DND-41 (cell line): ENCODE measurements around the gene MYCN.
A peak's percentile ranks its signal among the peaks of the same experiment; 100 is the strongest.

ENCODE experiments used
- ATAC-seq: fragments of 200-7000 bp; cut with Tn5 transposase; 3 replicates; pipeline ENCODE4 v1.9.1; 2021; ENCODE audit warnings: low read depth; ENCODE audit not compliant: insufficient read depth
- DNase-seq: peaks from one replicate; pipeline ENCODE4 v3.0.0-alpha.2; 2020
- H2AFZ ChIP-seq: 2 replicates; pipeline ENCODE4 v1.6.0; 2012; ENCODE audit warnings: low read depth, low read length
- H3K27ac ChIP-seq: 2 replicates; pipeline ENCODE4 v1.5.1; 2012; ENCODE audit warnings: low read length, inconsistent platforms
- H3K27me3 ChIP-seq: fragments of 200-600 bp; sonication (generic); 2 replicates; pipeline ENCODE4 v1.6.0; 2012; ENCODE audit warnings: low read length, mild to moderate bottlenecking, inconsistent platforms; ENCODE audit not compliant: insufficient read depth, poor library complexity
- H3K36me3 ChIP-seq: 2 replicates; pipeline ENCODE4 v1.5.1; 2012; ENCODE audit warnings: low read length, inconsistent platforms; ENCODE audit not compliant: insufficient read depth
- H3K4me1 ChIP-seq: 2 replicates; pipeline ENCODE4 v1.5.1; 2012; ENCODE audit warnings: mild to moderate bottlenecking, low read length; ENCODE audit not compliant: insufficient read depth
- H3K4me2 ChIP-seq: 2 replicates; pipeline ENCODE4 v1.6.0; 2012; ENCODE audit warnings: mild to moderate bottlenecking, moderate library complexity, low read length, inconsistent platforms; ENCODE audit not compliant: insufficient read depth
- H3K4me3 ChIP-seq, 2 experiments: fragments of 200-600 bp in 1 of 2; shearing (Covaris generic) in 1 of 2; 2 replicates each; pipeline ENCODE4 v1.5.1; 2012 to 2016; ENCODE audit warnings: inconsistent platforms in 2 of 2, low read length in 2 of 2, mild to moderate bottlenecking in 2 of 2, low read depth in 1 of 2, moderate library complexity in 1 of 2
- H3K79me2 ChIP-seq: 2 replicates; pipeline ENCODE4 v1.6.0; 2012; ENCODE audit warnings: low read length, inconsistent platforms; ENCODE audit not compliant: insufficient read depth
- H3K9ac ChIP-seq: 2 replicates; pipeline ENCODE4 v1.6.0; 2012; ENCODE audit warnings: low read depth, mild to moderate bottlenecking, inconsistent platforms, low read length, moderate library complexity
- H3K9me3 ChIP-seq: 2 replicates; pipeline ENCODE4 v1.5.1; 2012; ENCODE audit warnings: low read length, moderate library complexity, mild to moderate bottlenecking, inconsistent platforms; ENCODE audit not compliant: insufficient read depth, severe bottlenecking
- H4K20me1 ChIP-seq: 2 replicates; pipeline ENCODE4 v1.6.0; 2012; ENCODE audit warnings: low read length; ENCODE audit not compliant: insufficient read depth
- EZH2 ChIP-seq: IDR thresholded peaks from 3 replicates; pipeline ENCODE4 v1.6.1; 2012; ENCODE audit warnings: borderline replicate concordance, low read depth, mild to moderate bottlenecking, moderate library complexity, low read length, inconsistent platforms; ENCODE audit not compliant: severe bottlenecking
- TF ChIP-seq, protein P1 (sequence below): IDR thresholded peaks from 2 replicates; pipeline ENCODE4 v1.5.1; 2012; ENCODE audit warnings: borderline replicate concordance, low read length, moderate library complexity, mild to moderate bottlenecking; ENCODE audit not compliant: poor library complexity, severe bottlenecking; ENCODE audit errors: extremely low read depth

Gene MYCN

DNA sequence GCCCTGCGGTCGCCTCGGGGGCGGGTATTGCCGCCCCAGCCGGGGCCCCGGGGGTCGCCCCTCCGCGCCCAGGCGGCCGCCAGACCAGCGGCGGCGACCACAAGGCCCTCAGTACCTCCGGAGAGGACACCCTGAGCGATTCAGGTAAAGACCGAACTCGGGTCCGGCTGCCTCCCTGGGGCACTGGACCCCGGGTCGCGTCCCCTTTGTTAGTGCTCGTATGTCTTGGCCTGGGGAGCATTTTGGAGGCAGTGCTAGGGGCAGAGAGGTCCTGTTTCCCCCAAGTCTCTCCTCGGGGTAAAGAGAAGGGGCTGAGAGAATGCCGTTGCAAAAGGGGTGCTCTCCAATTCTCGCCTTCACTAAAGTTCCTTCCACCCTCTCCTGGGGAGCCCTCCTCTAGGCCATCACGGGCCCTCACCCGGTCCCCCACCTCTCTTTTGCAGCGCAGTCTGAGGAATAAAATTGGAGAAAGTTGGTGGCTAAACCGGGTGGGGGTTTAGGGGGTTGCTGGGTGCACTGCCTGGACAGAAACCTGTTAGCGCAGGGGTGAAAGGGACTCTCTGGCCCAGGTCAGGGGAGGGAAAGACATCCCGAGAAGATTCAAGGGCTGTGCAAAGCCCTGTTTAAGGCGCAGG, 2.5 kb downstream of the MYCN start:
- H3K36me3 ChIP-seq, result no peaks in the 10 kb centered on the region
- TF ChIP-seq, protein P1, sequence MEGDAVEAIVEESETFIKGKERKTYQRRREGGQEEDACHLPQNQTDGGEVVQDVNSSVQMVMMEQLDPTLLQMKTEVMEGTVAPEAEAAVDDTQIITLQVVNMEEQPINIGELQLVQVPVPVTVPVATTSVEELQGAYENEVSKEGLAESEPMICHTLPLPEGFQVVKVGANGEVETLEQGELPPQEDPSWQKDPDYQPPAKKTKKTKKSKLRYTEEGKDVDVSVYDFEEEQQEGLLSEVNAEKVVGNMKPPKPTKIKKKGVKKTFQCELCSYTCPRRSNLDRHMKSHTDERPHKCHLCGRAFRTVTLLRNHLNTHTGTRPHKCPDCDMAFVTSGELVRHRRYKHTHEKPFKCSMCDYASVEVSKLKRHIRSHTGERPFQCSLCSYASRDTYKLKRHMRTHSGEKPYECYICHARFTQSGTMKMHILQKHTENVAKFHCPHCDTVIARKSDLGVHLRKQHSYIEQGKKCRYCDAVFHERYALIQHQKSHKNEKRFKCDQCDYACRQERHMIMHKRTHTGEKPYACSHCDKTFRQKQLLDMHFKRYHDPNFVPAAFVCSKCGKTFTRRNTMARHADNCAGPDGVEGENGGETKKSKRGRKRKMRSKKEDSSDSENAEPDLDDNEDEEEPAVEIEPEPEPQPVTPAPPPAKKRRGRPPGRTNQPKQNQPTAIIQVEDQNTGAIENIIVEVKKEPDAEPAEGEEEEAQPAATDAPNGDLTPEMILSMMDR, result no peak
- H3K4me1 ChIP-seq, result peaks cover 8% of the 10 kb centered on the region
- H4K20me1 ChIP-seq, result no peaks in the 10 kb centered on the region
- DNase-seq (no peak), ATAC-seq (no peak)
- H3K4me2 ChIP-seq, result no peak overlapping the region
- H3K79me2 ChIP-seq, result no peaks in the 10 kb centered on the region
- H2AFZ ChIP-seq, result no peak overlapping the region
- H3K9me3 ChIP-seq, result no peaks in the 10 kb centered on the region
- no peak overlapping the region for H3K27ac ChIP-seq
- no peak overlapping the region for H3K9ac ChIP-seq
- H3K27me3 ChIP-seq, result no peaks in the 10 kb centered on the region
- H3K4me3 ChIP-seq, result no peak overlapping the region

DNA sequence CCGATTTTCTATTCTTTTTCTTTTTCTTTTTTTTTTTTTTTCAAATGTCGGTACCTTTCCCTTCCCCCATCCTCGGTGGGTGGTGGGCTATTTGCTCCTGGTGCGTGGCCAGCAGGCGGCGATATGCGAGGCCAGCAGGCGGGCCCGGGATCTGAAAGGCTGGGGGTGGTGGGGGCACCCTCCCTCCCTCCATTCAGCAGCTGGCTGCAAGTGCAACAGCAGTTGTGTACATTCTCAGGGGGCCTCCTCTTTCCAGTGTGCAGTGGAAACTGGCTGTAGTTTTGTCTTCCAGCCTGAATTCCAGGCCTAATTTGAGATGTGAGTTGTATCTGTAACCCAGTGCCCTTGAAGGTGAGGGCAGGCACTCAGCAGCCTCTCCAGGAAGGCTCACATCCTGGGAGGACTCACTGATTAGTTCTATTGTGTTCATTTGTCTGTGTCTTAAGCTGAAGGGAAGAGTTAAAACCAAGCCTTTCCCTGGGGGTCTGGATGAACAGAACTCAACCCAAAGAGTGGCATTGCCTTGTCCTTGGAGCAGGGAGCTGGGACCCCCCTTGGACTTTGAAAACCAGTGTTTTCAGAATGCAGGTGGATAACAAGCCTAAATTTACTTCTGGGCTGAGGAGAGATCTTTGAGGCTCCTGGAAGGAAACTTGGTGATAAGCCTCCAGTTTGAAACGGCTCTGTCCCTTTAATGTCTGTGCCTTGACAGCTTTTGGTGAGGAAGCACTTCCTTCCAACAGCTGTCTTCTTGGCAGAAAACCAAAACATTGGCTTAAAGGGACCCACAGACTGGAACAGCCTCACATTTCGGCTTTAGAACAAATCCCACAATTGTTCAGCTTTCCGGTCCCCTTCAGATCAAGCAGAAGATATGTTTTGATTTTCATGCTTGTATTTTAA, 3.3 kb downstream of the MYCN start:
- Histone ChIP-seq H3K27ac (no peak overlapping the region), H3K4me3 (no peak overlapping the region), H2AFZ (no peak overlapping the region; the same call in 1 of the 2 replicates), H4K20me1 (no peaks in the 10 kb centered on the region), H3K4me2 (no peak overlapping the region), H3K79me2 (no peaks in the 10 kb centered on the region), H3K9me3 (no peaks in the 10 kb centered on the region), H3K4me1 (peaks cover 8% of the 10 kb centered on the region), H3K36me3 (no peaks in the 10 kb centered on the region), H3K9ac (no peak overlapping the region), H3K27me3 (no peaks in the 10 kb centered on the region)
- TF ChIP-seq, protein P1, result peak; percentile 5
- no peak for TF ChIP-seq EZH2
- DNase-seq (peak; percentile 46), ATAC-seq (peak; percentile 87)

DNA sequence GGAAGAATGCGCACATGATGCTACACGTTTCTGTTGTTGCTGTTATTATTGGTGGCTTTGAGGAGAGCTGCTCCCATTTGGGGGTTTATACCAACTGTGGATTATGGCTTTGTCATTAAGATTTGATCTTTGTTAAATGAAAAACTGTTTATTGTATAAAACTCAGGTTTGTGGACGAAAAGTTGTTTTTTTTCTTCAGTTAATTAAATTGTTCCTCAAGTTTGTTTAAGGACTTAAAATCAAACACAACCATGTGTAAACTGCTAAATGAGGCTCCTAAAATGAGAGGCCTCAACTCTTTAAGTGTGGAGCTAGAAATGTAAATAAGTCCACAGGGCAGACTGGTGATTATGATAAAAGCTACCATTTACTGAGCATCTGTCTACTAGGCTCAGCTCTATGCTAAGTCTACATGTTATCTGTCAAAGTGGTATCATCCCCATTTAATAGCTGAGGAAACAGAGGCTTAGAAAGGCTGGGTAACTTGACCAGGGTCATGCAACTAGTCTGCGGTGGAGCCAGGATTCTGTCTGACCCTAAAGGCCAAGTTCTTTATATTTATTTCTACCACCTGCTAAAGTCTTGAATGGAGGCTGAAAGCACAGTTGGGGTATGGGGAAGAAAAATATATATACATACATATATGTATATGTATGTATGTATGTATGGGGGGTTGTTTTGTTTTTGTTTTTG, 4.1 kb downstream of the MYCN start:
- TF ChIP-seq, protein P1, result no peak
- TF ChIP-seq EZH2, result no peak
- no peaks in the 10 kb centered on the region for H4K20me1 ChIP-seq
- no peak overlapping the region for H3K9ac ChIP-seq
- H3K4me1 ChIP-seq, result peaks cover 8% of the 10 kb centered on the region
- no peaks in the 10 kb centered on the region for H3K9me3 ChIP-seq
- H2AFZ ChIP-seq, result no peak overlapping the region
- H3K27ac ChIP-seq, result no peak overlapping the region
- no peaks in the 10 kb centered on the region for H3K27me3 ChIP-seq
- no peak overlapping the region for H3K4me3 ChIP-seq
- no peaks in the 10 kb centered on the region for H3K79me2 ChIP-seq
- ATAC-seq (no peak), DNase-seq (no peak)
- H3K36me3 ChIP-seq, result no peaks in the 10 kb centered on the region
- no peak overlapping the region for H3K4me2 ChIP-seq
